HPDE6-E6E7 (cell line): Measurements from ENCODE around the gene UCKL1.
"Not testable (repeated sequence)": the region's sequence is repeated elsewhere in the genome, so short reads cannot be mapped to it uniquely, and the experiment has no call there.

Experiments
- DNase-seq: peaks from one replicate; pipeline ENCODE4 v3.0.0; 2011; ENCODE audit warnings: missing footprints; ENCODE audit errors: extremely low spot score

UCKL1 gene

GRCh38 chr20:63919130-63919529 lies 37.1 kb downstream of the UCKL1 start:
- DNase-seq = no peak

- no peak for DNase-seq
These were observed 38.4 kb downstream of the UCKL1 start for GRCh38 chr20:63917811-63918210.

- not testable (repeated sequence) for DNase-seq
These were observed 39.8 kb downstream of the UCKL1 start for GRCh38 chr20:63916371-63916939.

- DNase-seq = no peak
These were observed 40.7 kb downstream of the UCKL1 start for GRCh38 chr20:63915471-63915870.

- DNase-seq = no peak
These were observed 42.4 kb downstream of the UCKL1 start for GRCh38 chr20:63913768-63914167.

GRCh38 chr20:63911176-63911575 lies 45.0 kb downstream of the UCKL1 start:
- DNase-seq = peak; percentile 100

- no peak for DNase-seq
These were observed 48.1 kb downstream of the UCKL1 start for GRCh38 chr20:63908008-63908682.

- no peak for DNase-seq
These were observed 52.2 kb downstream of the UCKL1 start for GRCh38 chr20:63903796-63904561.

- no peak for DNase-seq
These were observed 55.8 kb downstream of the UCKL1 start for GRCh38 chr20:63900413-63900812.

GRCh38 chr20:63898882-63899558 lies 57.2 kb downstream of the UCKL1 start:
- DNase-seq = no peak

GRCh38 chr20:63897978-63898561 lies 58.1 kb downstream of the UCKL1 start:
- no peak for DNase-seq

GRCh38 chr20:63896264-63897105 lies 59.7 kb downstream of the UCKL1 start:
- DNase-seq = no peak

GRCh38 chr20:63895952-63896263 lies 60.3 kb downstream of the UCKL1 start:
- DNase-seq = no peak

GRCh38 chr20:63895202-63895951 lies 60.8 kb downstream of the UCKL1 start:
- no peak for DNase-seq

GRCh38 chr20:63894358-63895201 lies 61.6 kb downstream of the UCKL1 start, which contains the start of gene DNAJC5:
TSS of gene DNAJC5 (plus strand) at chr20:63895126. CDS start at chr20:63928346, 33,220 bp downstream.
- peak; percentile 100 for DNase-seq

GRCh38 chr20:63893999-63894357 lies 62.2 kb downstream of the UCKL1 start:
- no peak for DNase-seq

GRCh38 chr20:63892402-63892801 lies 63.8 kb downstream of the UCKL1 start:
- no peak for DNase-seq

GRCh38 chr20:63891061-63892002 lies 64.9 kb downstream of the UCKL1 start:
- DNase-seq = no peak
